ENCODE data around the gene GALNT15.

The GALNT15 gene

DNA sequence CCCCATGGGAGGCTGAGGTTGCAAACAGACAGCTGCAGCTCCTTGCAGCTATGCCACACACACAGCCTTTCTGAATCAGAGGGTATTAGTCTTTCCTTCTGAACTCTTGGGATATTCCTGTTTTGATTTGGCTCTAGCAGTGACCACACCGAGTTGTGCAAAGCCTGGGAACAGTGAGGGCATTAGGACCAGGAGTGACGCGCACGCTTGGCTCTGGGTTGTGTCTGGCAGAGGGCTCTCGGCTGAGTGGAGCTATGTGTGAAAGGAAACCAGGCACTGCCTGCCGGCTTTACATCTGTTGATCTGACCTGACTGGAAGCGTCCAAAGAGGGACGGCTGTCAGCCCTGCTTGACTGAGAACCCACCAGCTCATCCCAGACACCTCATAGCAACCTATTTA is at the start of gene GALNT15:
TSS of gene GALNT15 (plus strand) at position 292 of the 400 bp plus-strand sequence. CDS start 472 bp downstream, outside the sequence.
- DNase-seq = no peak

DNA sequence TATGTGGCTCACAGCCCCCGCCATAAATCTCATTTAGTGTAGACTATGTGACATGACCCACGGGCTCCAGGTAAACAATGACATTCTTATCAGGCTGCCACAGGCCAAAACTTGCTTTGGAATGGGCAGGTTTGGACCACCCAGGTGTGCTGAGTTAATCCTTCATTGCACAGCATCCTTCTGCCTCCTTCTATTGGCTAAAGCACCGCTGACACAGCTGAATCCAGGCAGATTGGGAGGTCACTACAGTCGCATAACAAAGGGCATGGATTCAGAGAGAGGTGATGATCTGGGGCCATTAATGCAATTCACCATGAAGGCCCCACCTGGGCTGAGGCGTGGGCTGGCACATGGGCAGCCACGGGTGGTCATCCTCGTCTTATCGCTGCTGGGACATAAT is 47.8 kb upstream of the GALNT15 start:
- DNase-seq = no peak

GRCh38 chr3:16127249-16127648 is 47.2 kb upstream of the GALNT15 start:
- DNase-seq = no peak

DNA sequence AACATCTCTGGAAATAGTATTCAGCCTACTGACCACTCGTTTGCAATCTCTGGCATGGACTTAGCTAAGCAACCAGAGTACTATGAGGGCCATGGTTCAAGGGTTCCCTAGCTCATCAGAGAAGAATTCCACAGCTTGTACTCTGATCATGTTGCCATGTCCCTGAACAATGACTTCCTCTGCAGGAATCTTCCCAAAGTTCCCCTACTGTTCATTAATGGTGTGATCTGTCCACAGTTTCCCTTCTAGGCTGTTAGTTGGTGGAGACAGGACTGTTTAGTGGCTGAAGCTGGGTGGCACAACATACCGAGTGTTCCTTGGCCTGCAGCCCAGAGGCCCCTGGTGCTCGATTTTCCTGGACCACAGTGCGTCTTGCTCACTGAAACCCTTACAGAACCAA is 44.4 kb upstream of the GALNT15 start:
- no peak for DNase-seq

DNA sequence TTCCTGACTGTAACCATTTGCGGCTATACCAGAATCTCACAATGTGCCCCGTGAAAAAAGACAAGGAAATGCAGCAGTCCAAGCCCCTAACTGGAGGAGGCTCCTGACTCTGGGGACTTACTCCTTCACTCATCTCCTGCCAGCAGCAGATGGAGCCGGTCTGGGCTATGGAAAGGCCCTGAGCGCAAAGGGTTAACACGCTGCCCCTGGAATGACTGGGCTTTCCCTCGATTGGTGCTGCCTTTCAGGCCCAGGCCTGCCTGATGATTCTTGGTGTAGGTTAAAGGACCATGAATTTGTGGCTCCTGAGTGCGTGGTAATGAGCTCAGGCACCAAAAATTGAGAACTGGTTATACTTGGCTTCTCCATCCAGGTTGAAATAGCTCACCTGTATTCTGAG is 42.3 kb upstream of the GALNT15 start:
- no peak for DNase-seq

- no peak for DNase-seq
These were observed 41.6 kb upstream of the GALNT15 start for GRCh38 chr3:16132928-16133327.

- DNase-seq = no peak
These were observed 40.1 kb upstream of the GALNT15 start for GRCh38 chr3:16134173-16134928.

DNA sequence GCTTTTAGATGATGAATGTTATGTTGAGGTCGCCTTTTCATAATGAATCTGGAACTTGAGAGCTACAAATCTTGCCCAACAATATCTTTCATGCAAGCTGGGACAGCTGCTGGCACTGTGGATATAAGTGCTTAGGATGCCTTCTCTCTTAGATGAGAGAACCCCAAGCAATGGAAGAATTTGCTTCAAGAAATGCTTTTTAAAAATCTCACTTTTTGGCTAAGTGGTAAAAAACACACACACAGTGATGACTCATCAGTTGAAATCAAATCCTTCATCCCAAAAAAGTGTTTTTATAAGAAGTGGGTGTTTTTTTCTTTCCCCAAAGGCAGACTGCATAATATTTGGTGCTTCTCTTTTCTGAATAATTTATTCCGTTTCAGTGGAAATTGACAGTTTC is 38.4 kb upstream of the GALNT15 start:
- no peak for DNase-seq

- no peak for DNase-seq
These were observed 37.4 kb upstream of the GALNT15 start for GRCh38 chr3:16137044-16137443.

GRCh38 chr3:16137977-16138376 is 36.5 kb upstream of the GALNT15 start:
- no peak for DNase-seq

DNA sequence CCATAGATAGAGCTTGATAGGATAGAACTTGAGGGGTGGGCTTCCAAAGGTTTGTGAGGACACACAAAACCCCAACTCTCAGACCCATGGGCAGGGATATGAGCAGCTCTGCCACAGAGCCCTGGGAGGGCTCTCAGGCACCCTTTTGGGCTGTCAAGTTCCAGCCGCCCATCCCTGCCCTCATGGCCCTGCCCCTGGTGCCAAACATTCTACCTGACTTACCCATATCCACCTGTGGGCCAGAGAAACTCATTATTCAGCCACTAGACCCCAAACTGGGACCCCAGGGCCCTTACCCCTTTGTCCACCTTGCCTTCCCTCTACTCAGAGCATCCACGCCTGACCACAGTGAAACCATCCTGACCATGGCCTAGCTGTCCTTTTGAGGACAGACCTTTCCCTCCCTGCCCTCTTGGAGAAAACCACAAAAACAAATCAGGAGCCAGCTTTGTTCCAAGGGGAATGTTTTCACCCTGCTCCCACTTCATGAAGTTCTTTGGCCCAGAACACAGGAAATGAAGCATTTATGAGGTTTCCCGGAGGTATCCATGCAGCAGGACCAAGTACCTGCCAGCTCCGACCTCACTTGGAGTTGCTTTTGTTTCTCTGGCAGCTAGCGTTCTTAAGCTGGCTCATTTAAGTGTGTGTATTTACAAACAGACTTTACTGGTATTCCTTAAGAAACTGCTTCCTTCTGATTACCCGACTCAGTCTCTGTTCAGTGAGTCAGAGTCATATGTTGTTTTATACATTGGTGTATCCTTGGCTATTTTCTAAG is 34.2 kb upstream of the GALNT15 start:
- no peak for DNase-seq

DNA sequence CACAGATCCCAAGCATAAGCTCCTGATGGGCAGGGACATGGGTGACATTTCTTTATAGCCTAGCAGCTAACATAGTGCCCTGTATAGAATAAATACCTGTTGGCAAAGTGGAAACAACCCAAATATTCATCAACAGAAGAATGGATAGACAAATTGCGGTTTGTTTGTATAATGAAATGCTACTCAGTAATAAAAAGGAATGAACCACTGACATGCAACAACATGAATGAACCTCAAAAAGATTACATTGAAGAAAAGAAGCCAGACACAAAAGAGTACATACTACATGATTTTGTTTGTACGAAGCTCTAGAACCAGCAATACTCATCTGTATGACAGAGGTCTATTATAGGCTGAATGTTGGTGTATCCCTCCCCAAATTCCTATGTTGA is 33.6 kb upstream of the GALNT15 start:
- DNase-seq = no peak

GRCh38 chr3:16142350-16143025 is 32.0 kb upstream of the GALNT15 start:
- no peak for DNase-seq

DNA sequence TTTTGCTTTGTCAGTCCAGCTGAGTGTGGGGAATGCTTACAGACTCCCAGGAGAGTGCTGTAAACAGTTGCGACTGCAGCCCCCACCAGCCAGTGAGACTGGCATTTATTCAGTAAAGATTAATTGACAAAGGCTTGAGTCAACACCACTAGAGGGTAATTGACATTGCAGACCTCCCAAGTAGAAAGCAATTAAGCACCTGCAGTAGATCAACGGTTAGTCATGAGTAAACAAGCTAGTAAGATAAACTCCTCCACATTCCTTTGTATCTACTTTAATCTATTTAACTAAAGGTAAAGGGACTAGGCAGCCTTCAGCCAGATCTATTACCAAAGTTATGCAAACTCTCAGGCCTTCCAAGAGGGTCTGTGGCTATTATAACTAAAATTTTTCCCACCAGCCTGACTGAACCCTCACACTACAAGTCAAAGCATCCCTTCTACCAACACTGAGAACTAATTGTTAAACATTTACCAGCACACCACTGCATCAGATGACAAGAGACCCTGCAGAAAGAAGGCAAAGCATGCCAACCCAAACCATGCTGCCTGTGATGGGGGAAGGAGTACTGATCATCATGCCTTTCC is 30.5 kb upstream of the GALNT15 start:
- DNase-seq = no peak

DNA sequence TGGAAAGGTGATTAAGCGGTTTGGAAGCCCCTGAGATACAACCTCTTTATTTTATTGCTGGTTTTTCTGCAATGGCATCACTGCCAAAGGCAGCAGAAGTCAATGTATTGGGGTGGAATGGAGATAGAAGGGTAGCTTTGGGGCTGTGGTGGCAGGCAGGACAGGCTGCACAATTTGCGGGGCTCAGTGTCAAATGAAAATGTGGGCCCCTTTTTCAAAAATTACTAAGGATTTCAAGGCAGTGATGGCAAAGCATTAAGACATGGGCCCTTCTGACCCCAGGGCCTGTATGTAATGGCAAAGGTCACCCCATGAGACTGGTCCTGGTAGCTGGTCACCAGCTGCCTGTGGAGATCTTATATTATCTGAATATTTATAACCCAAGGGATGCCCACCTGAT is 29.3 kb upstream of the GALNT15 start:
- DNase-seq = no peak

GRCh38 chr3:16146015-16146730 is 28.3 kb upstream of the GALNT15 start:
- no peak for DNase-seq

DNA sequence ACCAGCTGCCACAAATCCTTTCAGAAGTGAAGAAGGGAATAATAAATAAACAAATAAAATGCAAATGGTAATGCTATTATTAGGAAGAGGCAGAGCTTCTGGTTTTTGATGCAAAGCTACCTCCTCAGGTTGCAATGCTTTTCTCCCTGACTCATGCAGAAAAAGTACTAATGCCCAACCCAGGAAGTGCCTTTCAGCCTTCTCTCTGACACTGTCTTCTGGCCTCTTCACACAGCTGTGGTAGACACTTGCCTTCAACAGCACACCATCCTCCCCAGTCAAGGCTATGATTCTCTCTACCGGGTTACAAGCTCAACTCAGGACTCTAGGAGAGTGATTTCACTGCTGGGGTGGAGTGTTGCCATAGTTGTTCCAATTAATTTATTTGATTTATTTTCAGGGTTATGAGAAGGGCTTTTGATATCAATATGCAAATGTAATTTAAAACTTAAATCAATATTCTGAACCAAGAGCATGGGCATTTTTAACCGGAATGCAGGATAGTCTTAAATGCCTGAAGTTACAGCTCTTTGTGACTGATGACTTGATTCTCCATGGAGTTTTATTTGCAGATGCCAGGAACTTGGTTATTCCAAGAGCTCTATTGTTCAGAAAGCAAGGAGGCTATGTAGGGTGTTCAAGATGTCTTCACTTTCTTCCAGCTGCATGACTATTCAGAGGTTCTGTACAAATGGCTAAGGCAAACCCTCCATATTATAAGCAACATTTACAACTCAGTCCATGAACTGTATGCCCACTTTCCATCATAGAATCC is 27.1 kb upstream of the GALNT15 start:
- no peak for DNase-seq

DNA sequence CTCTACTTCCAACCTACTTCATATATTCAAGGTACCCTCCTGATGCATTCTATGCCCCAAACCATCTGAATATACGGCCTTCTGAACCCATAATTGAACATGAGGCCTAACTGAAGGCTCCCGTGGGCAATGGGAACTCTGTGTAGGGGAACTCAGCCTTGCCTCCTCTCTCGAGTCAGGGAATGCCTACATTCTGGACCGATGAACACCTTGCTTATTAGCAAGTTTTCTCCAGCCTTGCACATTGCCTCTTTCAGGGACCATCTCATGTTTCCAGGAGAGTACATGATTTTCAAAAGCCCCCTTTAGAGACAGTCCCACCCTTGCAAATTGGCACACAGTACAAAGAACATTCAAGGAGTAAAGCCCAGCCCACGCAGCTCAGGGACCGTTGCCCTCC is 26.3 kb upstream of the GALNT15 start:
- no peak for DNase-seq

DNA sequence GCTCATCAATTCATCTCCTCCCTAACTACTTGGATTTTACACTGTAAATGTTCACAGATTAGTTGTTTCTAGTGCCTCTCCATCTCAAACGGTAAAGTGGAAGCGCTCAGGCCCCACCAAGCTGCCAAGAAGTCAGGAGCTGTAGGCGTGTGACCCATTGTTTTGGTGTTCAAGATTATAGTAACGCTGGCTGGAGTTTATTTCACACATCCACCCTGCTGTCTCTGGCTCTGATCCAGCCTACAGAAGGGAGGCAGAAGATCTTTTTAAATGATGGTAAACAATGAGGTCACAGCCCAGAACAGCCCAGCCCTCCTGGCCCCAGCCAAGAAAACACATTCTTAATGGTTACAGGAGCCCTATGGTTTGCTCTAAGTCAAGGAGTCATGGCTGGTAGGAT is 25.7 kb upstream of the GALNT15 start:
- no peak for DNase-seq

DNA sequence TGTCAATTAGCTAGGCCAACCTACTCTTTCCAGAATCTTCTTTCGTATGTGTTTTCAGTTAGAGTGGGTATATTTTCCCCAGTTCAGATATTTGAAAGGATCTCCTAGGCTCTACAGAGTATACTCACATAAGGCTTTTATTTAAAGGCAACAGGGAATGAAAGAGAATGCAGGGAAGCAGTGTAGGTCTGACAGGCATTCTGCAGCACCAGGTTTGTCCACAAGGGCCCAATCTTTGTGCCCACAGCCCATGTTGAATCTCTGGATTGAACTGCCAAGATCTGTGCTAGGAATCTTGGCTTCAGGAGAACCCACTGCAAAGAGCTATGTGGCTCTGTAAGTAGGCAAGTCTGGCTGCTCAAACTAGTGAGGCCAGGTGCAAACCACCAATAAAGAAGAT is 24.2 kb upstream of the GALNT15 start:
- DNase-seq = no peak

- no peak for DNase-seq
These were observed 23.4 kb upstream of the GALNT15 start for GRCh38 chr3:16151109-16151508.

- DNase-seq = no peak
These were observed 6.3 kb upstream of the GALNT15 start for GRCh38 chr3:16168211-16168610.

Measured in activated naive CD4-positive, alpha-beta T cell (primary cell).